H7 (cell line): Measurements from ENCODE around the gene NPAS4. TPM values are rescaled to one million over a fixed set of nuclear protein-coding genes. Genes with fewer than 3 reads are reported as not detected.
"Not testable (repeated sequence)": the region's sequence is repeated elsewhere in the genome, so short reads cannot be mapped to it uniquely, and the experiment has no call there.

Experiments
- DNase-seq: peaks from one replicate; pipeline ENCODE4 v3.0.0; 2012
- H3K27me3 ChIP-seq: 2 replicates; pipeline ENCODE4 v1.6.0; 2011; ENCODE audit warnings: mild to moderate bottlenecking, low read length; ENCODE audit not compliant: control insufficient read depth, insufficient read depth
- H3K36me3 ChIP-seq: replicated peaks from 2 replicates; pipeline ENCODE4 v1.5.1; 2011; ENCODE audit warnings: low read length; ENCODE audit not compliant: control insufficient read depth, insufficient read depth
- H3K4me3 ChIP-seq: 2 replicates; pipeline ENCODE4 v1.5.1; 2011; ENCODE audit warnings: low read depth, mild to moderate bottlenecking, control low read depth, low read length, moderate library complexity; ENCODE audit not compliant: insufficient read depth
- total RNA-seq: library from RNA; depleted of rRNA; stranded (reverse); fragments of >200 nt; shearing (Covaris generic); gene quantifications from 2 replicates; pipeline ENCODE4 v1.2.3, GENCODE V29; 2014

Gene NPAS4
- total RNA-seq, 1 experiment from 2014 or later: not detected

DNA sequence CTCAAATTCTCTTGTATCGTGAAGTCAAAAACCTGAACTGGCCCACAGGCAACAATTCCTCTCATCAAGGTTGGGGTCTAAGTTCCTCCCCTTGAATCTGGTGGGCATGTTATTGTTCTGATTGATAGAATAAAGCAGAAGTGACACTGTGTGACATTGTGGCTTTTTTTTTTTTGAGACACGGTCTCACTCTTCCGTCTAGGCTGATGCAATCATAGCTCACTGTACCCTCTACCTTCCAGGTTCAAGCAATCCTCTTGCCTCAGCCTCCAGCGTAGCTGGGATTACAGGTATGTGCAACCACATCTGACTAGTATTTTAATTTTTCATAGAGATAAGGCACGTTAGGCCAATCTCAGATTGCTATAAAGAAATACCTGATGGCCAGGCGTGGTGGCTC, 37.0 kb downstream of the NPAS4 start:
- Histone ChIP-seq H3K27me3 (no peaks in the 10 kb centered on the region; the same call in 1 of the 2 replicates), H3K4me3 (no peak overlapping the region), H3K36me3 (no peaks in the 10 kb centered on the region)
- DNase-seq: no peak

DNA sequence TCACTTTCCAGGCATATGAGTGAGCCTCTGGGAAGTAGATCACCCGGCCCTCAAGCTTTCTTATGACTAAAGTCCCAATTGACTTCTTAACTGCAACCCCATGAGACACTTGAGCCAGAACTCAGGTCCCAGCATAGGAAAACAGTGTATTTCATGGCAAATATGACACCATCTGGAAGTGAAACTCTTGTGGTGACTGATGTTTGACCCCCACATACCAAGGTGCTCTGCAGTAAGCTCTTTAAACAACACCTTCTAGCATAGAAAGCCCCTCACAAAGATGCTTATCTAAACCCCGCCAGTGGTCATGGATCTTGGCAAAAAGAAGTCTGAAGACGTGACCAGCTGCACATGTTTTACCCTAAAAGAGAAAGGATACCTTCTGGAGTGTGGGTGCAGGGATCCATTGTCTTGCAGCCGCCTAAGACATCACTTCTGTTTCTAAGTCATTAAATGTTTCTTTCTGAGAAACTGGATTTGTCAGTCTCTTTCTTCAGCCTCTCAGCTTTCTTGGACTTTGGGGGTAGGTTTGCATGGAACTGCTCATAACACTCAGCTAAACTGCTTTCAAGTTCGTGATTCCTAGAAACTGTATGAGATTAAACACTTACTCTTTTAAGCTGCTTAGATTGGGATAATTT, 38.4 kb downstream of the NPAS4 start:
- Histone ChIP-seq H3K27me3 (no peaks in the 10 kb centered on the region; the same call in 1 of the 2 replicates), H3K36me3 (no peaks in the 10 kb centered on the region), H3K4me3 (no peak overlapping the region)
- no peak for DNase-seq

DNA sequence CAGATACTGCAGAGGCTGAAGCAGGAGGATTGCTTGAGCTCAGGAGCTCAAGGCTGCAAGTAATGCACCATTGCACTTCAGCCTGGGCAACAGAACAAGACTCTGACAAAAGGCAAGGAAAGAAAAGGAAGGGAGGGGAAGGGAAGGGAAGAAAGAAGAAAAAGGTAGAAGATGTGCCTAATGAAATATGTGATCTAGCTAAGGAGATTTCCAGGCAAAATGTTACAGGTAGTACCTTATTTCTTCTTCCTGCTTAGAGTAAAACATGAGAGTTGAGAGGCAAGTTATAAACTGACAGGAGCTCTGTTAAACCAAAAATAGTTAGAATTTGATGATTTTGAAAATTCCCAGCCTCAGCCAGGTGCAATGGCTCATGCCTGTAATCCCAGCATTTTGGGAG, 41.2 kb downstream of the NPAS4 start:
- Histone ChIP-seq H3K36me3 (no peaks in the 10 kb centered on the region), H3K27me3 (no peaks in the 10 kb centered on the region; the same call in 1 of the 2 replicates)
- DNase-seq: no peak

DNA sequence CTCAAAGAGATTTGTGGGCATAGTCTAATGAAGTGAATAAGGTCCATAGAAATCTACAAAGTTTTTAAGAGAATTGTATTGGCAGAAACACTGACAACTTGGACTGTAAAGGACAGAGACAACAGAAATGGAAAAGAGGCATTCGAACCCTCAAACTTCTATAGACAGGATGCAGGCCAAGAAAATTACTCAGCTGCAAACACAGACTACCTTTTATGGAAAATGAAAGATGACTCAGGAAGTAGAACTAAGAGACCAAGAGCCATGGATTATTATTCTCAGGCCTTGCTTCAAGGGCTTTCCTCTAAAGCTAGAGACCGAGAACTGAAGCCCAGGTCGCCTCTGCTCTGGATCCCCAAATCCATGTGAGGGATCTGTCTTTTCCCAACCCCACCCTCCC, 42.1 kb downstream of the NPAS4 start:
- no peaks in the 10 kb centered on the region for H3K36me3 ChIP-seq
- peaks cover 3% of the 10 kb centered on the region; the same call in 1 of the 2 replicates for H3K27me3 ChIP-seq
- no peak for DNase-seq
- H3K4me3 ChIP-seq: no peak overlapping the region

More for the DNA sequence above, 41.2 kb downstream of the NPAS4 start:
- H3K4me3 ChIP-seq: no peak overlapping the region

DNA sequence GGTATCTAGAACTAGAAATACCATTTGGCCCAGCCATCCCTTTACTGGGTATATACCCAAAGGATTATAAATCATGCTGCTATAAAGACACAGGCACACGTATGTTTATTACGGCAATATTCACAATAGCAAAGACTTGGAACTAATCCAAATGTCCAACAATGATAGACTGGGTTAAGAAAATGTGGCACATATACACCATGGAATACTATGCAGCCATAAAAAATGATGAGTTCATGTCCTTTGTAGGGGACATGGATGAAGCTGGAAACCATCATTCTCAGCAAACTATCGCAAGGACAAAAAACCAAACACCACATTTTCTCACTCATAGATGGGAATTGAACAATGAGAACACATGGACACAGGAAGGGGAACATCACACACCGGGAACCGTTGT, 43.3 kb downstream of the NPAS4 start:
- H3K4me3 ChIP-seq, H3K27me3 ChIP-seq, H3K36me3 ChIP-seq, DNase-seq: not testable (repeated sequence)

DNA sequence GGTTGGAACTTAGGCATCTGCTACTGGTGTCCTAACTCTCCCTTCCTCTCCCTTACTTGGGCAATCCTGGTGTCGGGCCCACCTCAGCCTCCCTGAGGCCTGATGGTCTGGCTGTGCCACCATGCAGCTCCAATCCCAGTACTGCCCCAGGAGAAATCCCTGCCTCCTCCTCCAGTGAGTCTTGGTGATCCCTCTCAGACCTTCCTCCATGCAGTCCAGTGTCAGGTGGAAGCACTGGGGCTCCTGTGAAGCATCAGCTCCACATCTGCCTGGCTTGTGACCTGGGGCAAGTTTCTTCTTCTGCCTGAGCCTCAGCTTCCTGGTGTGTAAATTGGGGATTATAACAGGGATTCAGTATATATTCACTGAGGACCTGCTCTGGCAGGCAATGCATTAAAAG, 44.1 kb downstream of the NPAS4 start:
- Histone ChIP-seq H3K27me3 (peaks cover 3% of the 10 kb centered on the region; the same call in 1 of the 2 replicates), H3K36me3 (no peaks in the 10 kb centered on the region), H3K4me3 (no peak overlapping the region)
- no peak for DNase-seq

DNA sequence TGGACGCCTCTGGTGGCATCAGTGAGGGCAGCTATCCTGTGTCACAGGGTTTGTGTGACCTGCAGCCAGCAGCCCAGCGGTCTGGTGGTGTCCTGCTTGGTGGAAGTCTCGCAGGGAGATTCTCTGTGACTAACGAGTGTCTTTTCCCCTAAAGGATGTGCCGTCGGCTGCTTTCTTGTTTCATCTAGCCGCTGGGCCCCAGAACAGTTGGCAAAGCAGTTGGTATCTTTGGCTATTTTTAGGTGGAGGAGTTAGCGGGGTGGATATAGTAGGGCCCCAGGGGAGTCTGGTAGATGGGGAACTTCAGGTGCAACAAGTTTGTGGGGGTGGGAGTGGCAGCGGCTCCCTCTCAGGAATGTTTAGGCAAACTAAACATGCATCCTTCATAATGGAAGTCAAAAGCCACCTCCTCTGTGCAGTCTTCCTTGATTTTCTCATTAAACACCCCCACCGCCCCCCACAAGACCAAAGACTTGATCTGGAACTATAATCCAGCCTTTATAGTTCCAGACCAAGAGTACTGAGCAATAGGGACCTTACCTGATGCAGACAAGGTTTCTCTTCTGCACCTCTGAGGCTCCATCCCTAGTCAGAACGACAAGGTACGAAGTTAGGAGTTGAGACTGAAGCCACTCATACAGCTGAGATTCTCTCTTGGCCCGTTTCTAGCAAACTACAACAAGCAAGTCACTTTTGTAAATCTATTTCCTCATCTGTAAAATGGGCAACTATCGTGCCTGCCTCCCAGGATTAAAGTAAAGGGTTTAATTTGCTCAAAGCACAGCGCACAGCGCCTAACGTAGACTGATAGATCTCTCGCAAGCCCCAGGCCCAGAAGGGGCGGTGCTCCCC, 44.8 kb downstream of the NPAS4 start:
- Histone ChIP-seq H3K27me3 (peaks cover 3% of the 10 kb centered on the region; the same call in 1 of the 2 replicates), H3K36me3 (no peaks in the 10 kb centered on the region), H3K4me3 (peak overlapping the region; percentile 61)
- DNase-seq: peak; percentile 42

DNA sequence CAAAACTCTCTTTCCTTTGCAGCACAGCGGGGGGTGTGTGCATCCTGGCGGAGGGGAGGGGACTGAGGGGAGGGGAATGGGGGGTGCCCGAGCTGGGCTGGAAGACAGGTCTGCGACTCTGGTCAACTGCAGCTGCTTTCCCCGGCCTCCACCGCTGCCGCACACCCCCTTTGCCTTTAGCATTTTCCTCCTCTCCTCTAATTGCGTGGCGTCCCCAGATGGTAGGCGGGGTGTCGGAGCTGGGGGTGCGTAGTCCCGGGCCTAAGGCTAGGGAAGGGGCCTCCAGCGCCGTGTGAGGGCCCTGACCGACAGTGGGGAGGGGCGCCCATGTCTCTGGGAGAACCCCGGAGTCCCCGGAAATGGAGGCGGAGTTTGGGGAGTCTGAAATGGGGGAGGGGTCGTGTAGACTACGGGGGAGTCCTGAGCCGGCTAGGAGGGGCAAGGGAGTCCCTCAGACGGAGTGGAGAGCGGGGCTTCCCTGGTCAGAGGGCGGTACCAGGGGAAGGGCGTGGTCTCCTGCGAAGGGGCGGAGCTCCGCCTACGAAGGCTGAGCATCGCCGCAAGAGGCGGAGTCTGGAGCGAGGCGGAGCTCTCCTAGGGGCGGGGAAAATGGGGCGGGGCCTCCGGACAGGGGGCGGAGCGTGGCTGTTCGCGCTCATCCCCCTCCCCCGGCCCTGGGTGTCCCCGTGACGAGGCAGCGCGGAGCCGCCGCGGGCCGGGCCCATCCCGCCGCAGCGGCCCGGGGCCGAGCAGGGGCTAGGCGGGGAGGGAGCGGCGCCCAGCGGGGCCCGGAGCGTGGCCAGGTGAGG, 45.6 kb downstream of the NPAS4 start, which contains the start of gene PELI3:
Gene PELI3 (plus strand): TSS at position 681 of the 809 bp plus-strand sequence. CDS start 1,224 bp downstream, outside the sequence.
- Histone ChIP-seq H3K27me3 (peaks cover 3% of the 10 kb centered on the region; the same call in 1 of the 2 replicates), H3K4me3 (peak within 1 kb of the TSS; percentile 61), H3K36me3 (no peaks in the 10 kb centered on the region)
- peak; percentile 99 for DNase-seq

DNA sequence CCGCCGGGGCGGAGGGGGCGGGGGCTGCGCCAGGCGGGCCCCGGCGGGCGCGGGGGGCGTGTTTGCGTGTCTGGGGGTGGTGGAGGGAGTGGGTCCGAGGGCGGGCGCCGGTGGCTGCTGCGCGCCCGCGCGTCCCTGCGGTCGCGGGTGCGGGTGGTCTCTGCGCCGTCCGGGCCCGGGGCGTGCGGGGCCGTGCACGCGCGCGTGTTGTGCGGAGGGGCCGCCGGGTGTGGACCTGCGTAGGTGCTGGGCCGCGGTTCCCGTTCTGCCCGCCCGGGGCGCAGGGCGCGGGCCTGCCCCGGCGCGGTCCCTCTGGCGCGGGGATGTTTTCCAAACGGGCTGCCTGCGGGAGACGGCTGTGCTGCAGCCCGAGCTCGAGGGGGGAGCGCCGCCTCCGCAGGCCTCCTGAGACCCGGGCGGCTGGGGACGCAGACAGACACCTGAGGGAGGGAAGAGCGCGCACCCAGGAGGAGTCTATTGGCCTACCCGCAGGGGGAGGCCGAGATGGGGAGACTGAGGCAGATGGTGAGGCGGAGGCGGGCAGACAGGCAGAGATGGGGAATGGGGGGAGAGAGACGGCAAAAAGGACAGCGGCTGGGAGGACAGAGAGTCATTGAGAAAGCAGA, 46.3 kb downstream of the NPAS4 start:
- Histone ChIP-seq H3K4me3 (peak overlapping the region; percentile 61), H3K27me3 (peaks cover 3% of the 10 kb centered on the region; the same call in 1 of the 2 replicates), H3K36me3 (no peaks in the 10 kb centered on the region; the same call in 1 of the 2 replicates)
- no peak for DNase-seq

DNA sequence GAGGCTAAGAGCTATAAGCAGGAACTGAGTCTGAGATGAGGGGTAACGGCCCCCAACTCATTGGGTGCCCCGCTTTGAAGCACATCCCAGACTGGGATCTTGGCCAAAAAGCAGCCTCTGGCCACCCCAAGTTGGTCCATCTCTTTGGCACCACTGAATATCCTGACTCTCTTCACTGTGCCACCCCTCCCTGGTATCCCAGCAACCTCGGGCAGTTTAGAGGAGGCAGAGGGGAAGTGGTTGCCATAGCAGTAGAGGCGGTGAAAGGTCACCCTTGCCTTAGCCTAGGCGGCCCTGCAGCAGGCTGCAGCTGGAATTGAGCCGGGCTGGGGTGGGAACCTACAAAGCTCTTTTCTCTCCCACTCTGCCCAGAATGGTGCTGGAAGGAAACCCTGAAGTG, 46.9 kb downstream of the NPAS4 start:
- Histone ChIP-seq H3K36me3 (no peaks in the 10 kb centered on the region; the same call in 1 of the 2 replicates), H3K4me3 (peak overlapping the region; percentile 61), H3K27me3 (peaks cover 3% of the 10 kb centered on the region; the same call in 1 of the 2 replicates)
- DNase-seq: peak; percentile 64

DNA sequence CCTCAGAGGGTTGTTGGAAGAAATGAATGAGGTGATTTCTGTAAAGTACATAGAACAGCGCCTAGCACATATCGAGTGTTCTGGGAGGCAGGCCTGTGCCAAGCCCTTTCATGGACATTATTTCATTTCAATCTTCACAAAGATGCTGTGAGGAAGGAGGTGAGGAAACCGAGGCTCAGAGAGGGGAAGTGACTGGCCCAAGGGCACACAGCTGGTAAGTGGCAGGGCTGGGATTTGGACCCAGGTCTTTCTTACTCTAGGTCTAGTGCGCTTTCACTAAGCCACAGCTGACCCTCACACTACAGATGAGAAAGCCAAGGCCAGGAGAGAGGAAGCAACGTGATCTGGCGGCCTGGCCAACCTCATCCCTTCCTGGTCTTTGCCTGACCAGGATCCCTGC, 47.9 kb downstream of the NPAS4 start:
- H3K4me3 ChIP-seq: no peak overlapping the region
- no peak for DNase-seq
- H3K36me3 ChIP-seq: peaks cover 1% of the 10 kb centered on the region; the same call in 1 of the 2 replicates
- H3K27me3 ChIP-seq: peaks cover 3% of the 10 kb centered on the region; the same call in 1 of the 2 replicates

DNA sequence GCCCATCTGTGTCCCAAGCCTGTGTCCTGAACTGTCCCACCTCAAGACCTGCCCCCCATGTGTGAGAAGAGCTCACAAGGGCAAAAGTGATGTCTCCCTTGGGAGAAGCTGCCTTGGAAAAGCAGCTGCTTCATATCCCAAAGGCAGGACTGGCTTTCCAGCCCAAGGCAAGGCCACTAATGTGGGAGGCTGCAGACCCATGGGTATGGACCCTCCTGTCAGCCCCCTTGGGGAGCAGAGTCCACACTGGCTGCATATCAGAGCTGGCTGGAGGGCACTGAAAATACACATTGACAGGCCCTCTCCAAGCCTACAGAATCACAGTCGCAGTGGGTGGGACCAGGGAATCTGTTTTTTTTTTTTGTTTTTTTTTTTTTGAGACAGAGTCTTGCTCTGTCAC, 48.6 kb downstream of the NPAS4 start:
- H3K36me3 ChIP-seq: peaks cover 4% of the 10 kb centered on the region
- H3K4me3 ChIP-seq: no peak overlapping the region
- DNase-seq: no peak
- peaks cover 3% of the 10 kb centered on the region; the same call in 1 of the 2 replicates for H3K27me3 ChIP-seq

DNA sequence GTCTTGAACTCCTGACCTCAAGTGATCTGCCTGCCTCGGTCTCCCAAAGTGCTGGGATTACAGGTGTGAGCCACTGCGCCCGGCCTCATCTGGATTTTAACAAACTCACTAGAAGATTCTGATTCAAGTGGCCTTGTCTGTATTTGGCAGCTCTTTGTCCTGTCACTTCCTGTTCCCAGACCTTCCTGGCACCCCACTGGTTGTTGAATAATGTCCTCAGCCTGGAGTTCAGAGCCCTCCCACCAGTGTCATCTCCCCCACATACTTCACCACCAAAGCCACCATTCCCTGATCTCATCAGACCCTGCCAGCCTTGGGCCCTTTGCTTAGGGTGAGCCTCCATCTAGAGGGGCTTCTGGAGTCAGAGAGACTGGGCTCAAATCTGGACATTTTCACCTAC, 49.2 kb downstream of the NPAS4 start:
- peaks cover 4% of the 10 kb centered on the region for H3K36me3 ChIP-seq
- peaks cover 3% of the 10 kb centered on the region; the same call in 1 of the 2 replicates for H3K27me3 ChIP-seq
- peak; percentile 51 for DNase-seq
- H3K4me3 ChIP-seq: no peak overlapping the region

DNA sequence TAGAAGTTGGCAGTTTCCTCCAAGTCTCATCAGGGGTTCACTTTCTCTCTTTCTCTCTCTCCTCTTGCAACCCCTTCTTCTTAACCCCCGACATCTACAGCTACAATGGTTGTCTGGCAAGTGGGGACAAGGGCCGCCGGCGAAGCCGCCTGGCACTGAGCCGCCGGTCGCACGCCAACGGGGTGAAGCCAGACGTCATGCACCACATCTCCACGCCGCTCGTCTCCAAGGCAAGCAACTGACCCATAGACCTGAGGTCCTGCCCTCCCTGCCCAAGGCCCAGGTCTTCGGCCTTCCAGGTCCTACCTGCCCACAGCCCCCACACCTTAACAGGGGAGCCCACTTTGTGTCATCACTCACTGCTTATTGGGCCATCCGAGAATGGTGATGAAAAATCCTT, 50.3 kb downstream of the NPAS4 start:
- H3K4me3 ChIP-seq: no peak overlapping the region
- no peak for DNase-seq
- H3K36me3 ChIP-seq: peaks cover 4% of the 10 kb centered on the region
- H3K27me3 ChIP-seq: peaks cover 3% of the 10 kb centered on the region; the same call in 1 of the 2 replicates
